Smooth muscle cell (in vitro differentiated cells): Measurements from ENCODE around the gene BGN. TPM values are rescaled to one million over a fixed set of nuclear protein-coding genes. Genes with fewer than 3 reads are reported as not detected.

Experiments
- DNase-seq: peaks from one replicate; lab custom pipeline; 2025; ENCODE audit not compliant: unreplicated experiment; lab: John Stamatoyannopoulos, UW
- H2AFZ ChIP-seq: fragments of 200-600 bp; sonication (generic); 2 replicates; pipeline ENCODE4 v1.6.0; 2016; ENCODE audit warnings: antibody characterized with exemption, low read depth, mild to moderate bottlenecking
- H3F3A ChIP-seq: fragments of 200-600 bp; sonication (generic); 2 replicates; pipeline ENCODE4 v1.6.0; 2017; ENCODE audit warnings: antibody characterized with exemption, low read depth
- H3K27ac ChIP-seq: fragments of 200-600 bp; sonication (generic); 2 replicates; pipeline ENCODE4 v1.5.1; 2016; ENCODE audit warnings: low read depth, mild to moderate bottlenecking
- H3K27me3 ChIP-seq: fragments of 200-600 bp; sonication (generic); 2 replicates; pipeline ENCODE4 v1.6.1; 2016; ENCODE audit warnings: low read depth, mild to moderate bottlenecking
- H3K36me3 ChIP-seq: fragments of 200-600 bp; sonication (generic); 2 replicates; pipeline ENCODE4 v1.5.1; 2016; ENCODE audit warnings: low read depth
- H3K4me1 ChIP-seq: fragments of 200-600 bp; sonication (generic); 2 replicates; pipeline ENCODE4 v1.5.1; 2016; ENCODE audit warnings: low read depth
- H3K4me2 ChIP-seq: fragments of 200-600 bp; sonication (generic); 2 replicates; pipeline ENCODE4 v1.6.0; 2016; ENCODE audit warnings: mild to moderate bottlenecking
- H3K4me3 ChIP-seq: fragments of 200-600 bp; sonication (generic); 2 replicates; pipeline ENCODE4 v1.5.1; 2016; ENCODE audit warnings: mild to moderate bottlenecking
- H3K79me2 ChIP-seq: fragments of 200-600 bp; sonication (generic); 2 replicates; pipeline ENCODE4 v1.6.0; 2016; ENCODE audit warnings: low read depth, mild to moderate bottlenecking
- H3K9ac ChIP-seq: fragments of 200-600 bp; sonication (generic); 2 replicates; pipeline ENCODE4 v1.6.0; 2016; ENCODE audit warnings: low read depth
- H3K9me3 ChIP-seq: fragments of 200-600 bp; sonication (generic); replicated peaks from 2 replicates; pipeline ENCODE4 v1.5.1; 2016; ENCODE audit warnings: low read depth
- H4K20me1 ChIP-seq: fragments of 200-600 bp; sonication (generic); 2 replicates; pipeline ENCODE4 v1.6.0; 2016; ENCODE audit warnings: low read depth
- CTCF ChIP-seq: fragments of 200-600 bp; sonication (generic); IDR thresholded peaks from 2 replicates; pipeline ENCODE4 v1.5.1; 2017; ENCODE audit warnings: borderline replicate concordance, mild to moderate bottlenecking, antibody characterized with exemption; ENCODE audit not compliant: insufficient read depth, poor library complexity, severe bottlenecking
- WGBS: methylation state at CpG from one replicate; pipeline ENCODE4 v1.1.7; 2016; ENCODE audit warnings: low lambda C conversion rate; 5-methylcytosine and 5-hydroxymethylcytosine counted together
- polyA plus RNA-seq: library from polyadenylated mRNA; unstranded; fragments of >200 nt; fragmentation: Nextera tagmentation; extraction: Ambion mirVana; gene quantifications from 2 replicates; pipeline ENCODE4 v1.2.1, GENCODE V29; 2016
- total RNA-seq: library from RNA; depleted of rRNA; stranded (reverse); fragments of >200 nt; gene quantifications from 2 replicates; pipeline ENCODE4 v1.2.3, GENCODE V29; 2014

Gene BGN
- total RNA-seq (262 and 298 TPM in 2 replicates), polyA plus RNA-seq (387 and 621 TPM in 2 replicates)

GRCh38 chrX:153494541-153495361, at the start of gene BGN:
BGN (plus strand) TSS chrX:153494980; CDS start chrX:153504632, 9,652 bp downstream.
- Histone ChIP-seq H3K4me3 (peak within 1 kb of the TSS; percentile 55), H3K4me1 (peaks cover 5% of the 10 kb centered on the region), H3K4me2 (peak within 1 kb of the TSS; percentile 87), H3K36me3 (no peaks in the 10 kb centered on the region), H3K9ac (no peak within 1 kb of the TSS), H3K79me2 (peaks cover 34% of the 10 kb centered on the region), H3K27me3 (no peaks in the 10 kb centered on the region), H4K20me1 (peaks cover 34% of the 10 kb centered on the region), H2AFZ (no peak within 1 kb of the TSS), H3F3A (no peaks in the 10 kb centered on the region), H3K27ac (peak within 1 kb of the TSS; percentile 63), H3K9me3 (no peaks in the 10 kb centered on the region)
- TF ChIP-seq CTCF = peak; percentile 30
- DNase-seq = peak; percentile 40
- 41% methylated on average over 25 of the region's 41 CpGs for WGBS

- H3K36me3 ChIP-seq = no peaks in the 10 kb centered on the region
- no peak overlapping the region for H2AFZ ChIP-seq
- H3K4me3 ChIP-seq = no peak overlapping the region
- no peaks in the 10 kb centered on the region for H3K27me3 ChIP-seq
- H3K27ac ChIP-seq = no peak overlapping the region
- no peak overlapping the region for H3K4me2 ChIP-seq
- no peaks in the 10 kb centered on the region for H3K9me3 ChIP-seq
- no peaks in the 10 kb centered on the region for H3K79me2 ChIP-seq
- DNase-seq = no peak
- 94% methylated on average over 35 of the region's 35 CpGs for WGBS
- no peak overlapping the region for H3K9ac ChIP-seq
- H3K4me1 ChIP-seq = no peaks in the 10 kb centered on the region
- TF ChIP-seq CTCF = no peak
- H4K20me1 ChIP-seq = no peaks in the 10 kb centered on the region
- H3F3A ChIP-seq = no peaks in the 10 kb centered on the region
Measured at GRCh38 chrX:153445106-153445855, 49.5 kb upstream of the BGN start.

GRCh38 chrX:153445856-153446635, 48.7 kb upstream of the BGN start, which contains the start of gene TREX2:
TREX2 (minus strand) TSS chrX:153446056; CDS start chrX:153445430, 626 bp downstream.
- Histone ChIP-seq H3K9me3 (no peaks in the 10 kb centered on the region), H4K20me1 (no peaks in the 10 kb centered on the region), H3K9ac (no peak within 1 kb of the TSS), H2AFZ (no peak within 1 kb of the TSS), H3K27me3 (no peaks in the 10 kb centered on the region), H3K79me2 (no peaks in the 10 kb centered on the region), H3F3A (no peaks in the 10 kb centered on the region), H3K4me1 (no peaks in the 10 kb centered on the region), H3K36me3 (no peaks in the 10 kb centered on the region), H3K4me2 (no peak within 1 kb of the TSS), H3K4me3 (no peak within 1 kb of the TSS), H3K27ac (no peak within 1 kb of the TSS)
- no peak for TF ChIP-seq CTCF
- no peak for DNase-seq
- WGBS = 87% methylated on average over 30 of the region's 30 CpGs
